ENCODE measurements around the gene CRPPA. TPM values are rescaled to one million over a fixed set of nuclear protein-coding genes. Genes with fewer than 3 reads are reported as not detected.

Gene CRPPA
- total RNA-seq, 1 donor from 2014 or later: 1.3 TPM

DNA sequence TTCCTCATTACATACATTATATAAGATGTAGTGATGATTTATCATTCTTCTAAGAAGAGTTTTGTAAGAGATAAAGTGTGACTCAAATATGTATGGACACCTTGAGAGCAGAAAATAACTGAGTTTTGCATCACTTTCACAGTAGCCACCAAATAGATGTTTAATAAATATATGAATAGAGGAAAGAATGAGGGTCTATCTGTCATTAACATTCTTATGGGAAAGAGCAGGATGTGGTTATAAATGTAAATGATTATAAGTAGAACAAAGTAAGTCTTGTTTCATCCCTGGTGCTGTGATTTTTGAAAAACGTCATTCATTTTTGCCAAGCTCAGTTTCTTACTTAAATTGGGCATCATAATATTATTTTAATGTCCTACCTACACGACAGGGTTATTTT lies 15.0 kb upstream of the CRPPA start:
- intact Hi-C loops (cut with micrococcal nuclease): loop anchor here (10.0 kb wide), 1 partner anchor 62 kb away; no protein-coding TSS in a partner anchor
- Mint-ChIP-seq H3K9me3 (peaks cover 3% of the 10 kb centered on the region), H3K27me3 (peaks cover 1% of the 10 kb centered on the region), H3K36me3 (ENCODE audit: low read depth) (no peaks in the 10 kb centered on the region), H3K4me3 (no peak overlapping the region), H3K27ac (no peak overlapping the region), H3K4me1 (peaks cover 7% of the 10 kb centered on the region)
- DNase-seq: no peak

DNA sequence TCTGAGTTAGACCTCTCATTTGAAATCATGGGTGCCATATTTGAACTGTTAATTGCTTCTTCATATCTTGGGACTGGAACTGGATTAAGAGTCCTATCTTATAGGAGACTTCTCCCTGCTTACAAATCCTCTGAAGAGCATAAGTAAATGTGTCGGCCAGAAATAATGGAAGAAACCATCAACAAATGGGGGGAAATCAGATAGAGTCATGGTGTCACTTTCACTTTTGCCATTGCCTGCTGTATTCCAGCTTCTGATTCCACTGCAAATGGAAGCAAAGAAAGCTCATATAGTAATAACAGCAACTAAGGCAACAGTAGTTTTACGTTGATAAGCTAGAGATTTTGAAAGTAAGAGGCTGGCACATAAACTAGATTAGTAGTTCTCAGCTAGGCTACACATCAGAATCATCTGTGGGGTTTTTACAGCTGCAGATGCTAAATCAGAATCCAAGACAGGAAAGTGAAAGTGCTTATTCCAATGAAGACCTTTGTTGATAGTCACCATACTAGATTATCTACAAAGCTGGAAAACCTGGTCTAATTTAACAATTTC lies 12.3 kb upstream of the CRPPA start:
- no peak for DNase-seq
- H3K27ac Mint-ChIP-seq: no peak overlapping the region
- intact Hi-C loops (cut with micrococcal nuclease): loop anchor here (10.0 kb wide), 1 partner anchor 59 kb away; no protein-coding TSS in a partner anchor
- peaks cover under 1% of the 10 kb centered on the region for H3K27me3 Mint-ChIP-seq
- no peak overlapping the region for H3K4me3 Mint-ChIP-seq
- H3K36me3 Mint-ChIP-seq (ENCODE audit: low read depth): no peaks in the 10 kb centered on the region
- H3K4me1 Mint-ChIP-seq: peaks cover 5% of the 10 kb centered on the region
- no peaks in the 10 kb centered on the region for H3K9me3 Mint-ChIP-seq

DNA sequence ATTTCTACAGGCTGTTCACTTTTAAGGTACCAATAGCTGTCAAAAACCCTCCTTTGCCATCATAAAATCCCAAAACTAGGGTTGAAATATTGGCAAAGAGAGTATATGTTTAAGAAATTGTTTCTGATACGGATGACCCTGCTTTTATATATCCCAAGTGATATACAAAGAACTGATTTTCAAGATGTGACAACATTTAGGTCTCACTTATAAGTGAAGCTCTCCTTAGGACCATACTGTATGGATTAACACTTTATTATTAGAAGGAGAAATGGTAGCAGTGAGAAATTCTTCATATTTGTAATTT lies 11.0 kb upstream of the CRPPA start:
- Mint-ChIP-seq H3K4me1 (peaks cover 5% of the 10 kb centered on the region), H3K9me3 (no peaks in the 10 kb centered on the region), H3K27me3 (peaks cover 3% of the 10 kb centered on the region), H3K36me3 (ENCODE audit: low read depth) (no peaks in the 10 kb centered on the region), H3K27ac (no peak overlapping the region), H3K4me3 (no peak overlapping the region)
- intact Hi-C loops (cut with micrococcal nuclease): loop anchor here (10.0 kb wide), 1 partner anchor 58 kb away; no protein-coding TSS in a partner anchor
- no peak for DNase-seq

DNA sequence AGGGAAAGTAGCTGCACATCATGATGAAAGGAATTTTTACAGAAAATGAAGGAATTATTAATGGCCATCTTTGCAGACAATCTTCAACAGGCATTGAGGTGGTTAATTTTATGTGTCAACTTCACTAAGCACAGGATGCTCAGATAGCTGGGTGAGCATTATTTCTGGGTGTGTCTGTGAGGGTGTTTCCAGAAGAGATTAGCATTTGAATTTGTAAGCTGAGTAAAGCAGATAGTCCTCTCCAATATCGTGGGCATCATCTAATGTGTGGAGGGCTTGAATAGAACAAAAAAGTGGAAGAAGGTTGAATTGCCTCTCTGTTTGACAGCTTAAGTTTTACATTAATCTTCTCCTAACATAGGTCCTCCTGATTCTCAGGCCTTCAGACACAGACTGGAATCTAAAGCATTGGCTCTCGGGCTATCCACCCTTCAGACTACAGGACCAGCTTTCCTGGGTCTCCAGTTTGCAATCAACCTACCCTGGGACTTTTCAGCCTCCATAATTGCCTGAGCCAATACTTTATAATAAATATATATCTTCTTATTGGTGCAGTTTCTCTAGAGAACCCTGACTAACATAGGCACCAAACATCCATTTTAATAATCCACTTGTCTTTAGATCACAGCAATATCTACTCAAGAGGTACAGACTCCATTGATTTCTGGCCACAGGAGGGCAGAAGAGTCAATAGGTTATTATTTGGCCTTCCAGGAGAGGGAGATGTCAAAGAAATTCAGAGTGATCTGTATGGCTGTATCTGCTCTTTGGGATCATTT lies 10.5 kb upstream of the CRPPA start:
- Mint-ChIP-seq H3K9me3 (no peaks in the 10 kb centered on the region), H3K36me3 (ENCODE audit: low read depth) (no peaks in the 10 kb centered on the region), H3K27ac (no peak overlapping the region), H3K27me3 (peaks cover 3% of the 10 kb centered on the region), H3K4me3 (no peak overlapping the region), H3K4me1 (peaks cover 5% of the 10 kb centered on the region)
- intact Hi-C loops (cut with micrococcal nuclease): loop anchor here (1.0 to 10.0 kb wide), 2 partner anchors 57 to 133 kb away; no protein-coding TSS in a partner anchor
- peak; percentile 72 for DNase-seq

DNA sequence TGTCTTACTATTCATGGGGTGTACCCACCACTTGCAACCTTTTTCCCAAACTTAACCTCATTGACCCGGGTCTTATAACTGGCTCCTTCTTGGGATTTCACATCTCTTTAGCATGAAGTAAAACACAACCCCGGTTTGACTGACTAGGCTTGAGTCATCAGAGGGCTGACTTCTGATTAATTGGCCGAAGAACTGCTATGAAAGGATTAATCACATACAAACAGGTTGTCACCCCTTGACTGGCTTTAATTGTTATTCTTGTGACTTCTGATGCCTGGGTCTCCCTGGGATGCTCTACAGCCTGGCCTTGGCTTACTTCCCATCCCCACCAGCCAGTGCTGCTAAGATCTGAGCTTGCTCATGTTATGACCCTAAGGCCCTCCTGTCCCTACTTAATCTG lies 8.8 kb upstream of the CRPPA start:
- H3K27me3 Mint-ChIP-seq: peaks cover 7% of the 10 kb centered on the region
- H3K4me1 Mint-ChIP-seq: peaks cover 5% of the 10 kb centered on the region
- H3K9me3 Mint-ChIP-seq: no peaks in the 10 kb centered on the region
- DNase-seq: no peak
- no peak overlapping the region for H3K4me3 Mint-ChIP-seq
- no peaks in the 10 kb centered on the region for H3K36me3 Mint-ChIP-seq (ENCODE audit: low read depth)
- intact Hi-C loops (cut with micrococcal nuclease): loop anchor here (10.0 kb wide), 1 partner anchor 55 kb away; no protein-coding TSS in a partner anchor
- H3K27ac Mint-ChIP-seq: no peak overlapping the region

DNA sequence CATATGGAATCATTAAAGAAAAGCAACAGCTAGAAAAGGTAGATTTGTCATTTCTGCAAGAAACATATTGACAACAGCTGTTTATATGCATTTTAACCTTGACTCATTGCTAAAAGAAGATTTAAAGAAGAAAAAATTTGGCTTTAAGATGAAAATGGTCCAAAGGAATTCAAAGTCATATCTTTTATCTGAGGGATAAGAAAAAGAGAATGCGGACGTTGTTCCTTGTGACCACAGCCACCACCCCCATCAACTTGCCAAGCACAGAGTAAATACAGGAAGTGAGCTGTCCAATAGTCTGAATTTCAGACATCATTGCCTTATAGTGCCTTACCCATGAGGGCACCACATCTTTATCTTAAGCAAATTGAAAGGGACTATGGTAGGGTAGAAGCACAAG lies 7.3 kb upstream of the CRPPA start:
- no peak for DNase-seq
- Mint-ChIP-seq H3K27me3 (peaks cover 7% of the 10 kb centered on the region), H3K4me3 (no peak overlapping the region), H3K9me3 (no peaks in the 10 kb centered on the region), H3K36me3 (ENCODE audit: low read depth) (no peaks in the 10 kb centered on the region), H3K4me1 (peaks cover 3% of the 10 kb centered on the region), H3K27ac (no peak overlapping the region)
- intact Hi-C loops (cut with micrococcal nuclease): loop anchor here (5.0 kb wide), 1 partner anchor 489 kb away; no protein-coding TSS in a partner anchor

DNA sequence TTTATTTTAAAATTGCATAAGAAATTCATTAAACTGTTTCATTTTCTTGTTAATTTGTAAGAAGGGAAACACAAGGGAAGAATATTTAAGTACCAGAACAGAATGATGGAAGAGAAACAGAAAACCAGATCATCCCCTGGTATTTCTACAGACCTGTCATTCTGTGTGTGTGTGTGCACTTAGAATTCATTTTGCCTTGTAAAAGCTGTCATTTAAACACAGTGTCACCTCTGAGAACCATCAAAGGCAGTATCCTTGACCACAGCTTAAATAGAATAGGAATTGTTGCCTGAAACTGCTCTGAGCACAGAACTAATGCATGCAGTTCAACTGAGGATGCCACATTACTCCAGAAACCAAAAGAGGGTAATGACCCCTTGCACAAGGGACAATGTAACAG lies 6.8 kb upstream of the CRPPA start:
- Mint-ChIP-seq H3K27me3 (peaks cover 7% of the 10 kb centered on the region), H3K4me3 (no peak overlapping the region), H3K27ac (no peak overlapping the region), H3K36me3 (ENCODE audit: low read depth) (no peaks in the 10 kb centered on the region), H3K9me3 (no peaks in the 10 kb centered on the region), H3K4me1 (no peaks in the 10 kb centered on the region)
- intact Hi-C loops (cut with micrococcal nuclease): loop anchor here (5.0 kb wide), 1 partner anchor 489 kb away; no protein-coding TSS in a partner anchor
- DNase-seq: no peak

DNA sequence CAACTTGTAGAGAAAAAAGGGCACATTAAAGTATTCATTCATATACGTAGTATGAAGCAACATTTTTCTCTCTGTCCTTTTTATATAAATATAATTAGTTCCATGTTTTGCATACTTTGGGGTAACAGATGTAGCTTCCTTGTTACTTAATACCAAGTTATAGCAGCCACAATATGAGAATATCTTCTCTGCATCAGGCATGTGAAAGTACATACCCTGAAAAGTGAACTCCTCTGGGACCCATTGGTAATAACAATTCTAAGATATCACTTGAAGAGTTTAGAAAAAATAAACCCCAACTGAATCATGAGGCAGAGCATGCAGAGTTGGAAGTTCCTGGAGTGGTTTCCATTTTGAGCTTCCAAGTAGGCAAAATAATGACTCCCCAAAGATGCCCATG lies 2.4 kb upstream of the CRPPA start:
- Mint-ChIP-seq H3K27me3 (peaks cover 7% of the 10 kb centered on the region), H3K4me3 (no peak overlapping the region), H3K27ac (no peak overlapping the region), H3K4me1 (peaks cover 14% of the 10 kb centered on the region), H3K9me3 (peaks cover under 1% of the 10 kb centered on the region), H3K36me3 (ENCODE audit: low read depth) (no peaks in the 10 kb centered on the region)
- intact Hi-C loops (cut with micrococcal nuclease): loop anchor here (5.0 kb wide), 1 partner anchor 809 kb away; no protein-coding TSS in a partner anchor
- DNase-seq: no peak

- intact Hi-C loops (cut with micrococcal nuclease): loop anchor here (5.0 kb wide), 1 partner anchor 809 kb away; no protein-coding TSS in a partner anchor
- DNase-seq: no peak
- Mint-ChIP-seq H3K27ac (no peak overlapping the region), H3K36me3 (ENCODE audit: low read depth) (peaks cover 2% of the 10 kb centered on the region), H3K27me3 (peaks cover 4% of the 10 kb centered on the region), H3K4me3 (no peak overlapping the region), H3K9me3 (peaks cover 7% of the 10 kb centered on the region), H3K4me1 (peaks cover 14% of the 10 kb centered on the region)
Observed at GRCh38 chr7:16422917-16423316, 1.6 kb upstream of the CRPPA start.

DNA sequence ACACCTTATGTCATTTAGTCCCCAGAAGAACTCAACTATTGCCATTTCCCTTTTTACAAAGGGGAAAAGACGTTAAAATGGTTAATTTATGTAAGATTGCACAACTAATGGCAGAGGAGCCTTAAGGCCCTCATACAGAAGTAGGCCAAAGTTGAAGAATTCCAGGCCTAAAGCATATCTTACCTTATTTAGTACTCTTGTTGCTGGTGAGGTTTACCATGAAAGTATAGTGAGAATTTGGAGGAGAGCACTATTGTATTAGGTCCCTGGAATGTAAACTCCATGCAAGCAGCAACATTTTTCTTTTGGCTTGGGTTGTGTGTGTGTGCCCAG lies 731 bp upstream of the CRPPA start:
- peak overlapping the region; percentile 48 for H3K27ac Mint-ChIP-seq
- peak overlapping the region; percentile 71 for H3K4me3 Mint-ChIP-seq
- peaks cover 4% of the 10 kb centered on the region for H3K27me3 Mint-ChIP-seq
- peaks cover 2% of the 10 kb centered on the region for H3K36me3 Mint-ChIP-seq (ENCODE audit: low read depth)
- peaks cover 14% of the 10 kb centered on the region for H3K4me1 Mint-ChIP-seq
- intact Hi-C loops (cut with micrococcal nuclease): loop anchor here (5.0 kb wide), 1 partner anchor 810 kb away; no protein-coding TSS in a partner anchor
- DNase-seq: no peak
- peaks cover 8% of the 10 kb centered on the region for H3K9me3 Mint-ChIP-seq

GRCh38 chr7:16420649-16421332 lies 547 bp downstream of the CRPPA start:
- intact Hi-C loops (cut with micrococcal nuclease): loop anchor here (1.0 to 5.0 kb wide), 3 partner anchors 225 to 880 kb away; partner anchors contain the start of gene ANKMY2
- H3K4me1 Mint-ChIP-seq: peaks cover 18% of the 10 kb centered on the region
- peaks cover 11% of the 10 kb centered on the region for H3K9me3 Mint-ChIP-seq
- H3K27ac Mint-ChIP-seq: peak overlapping the region; percentile 98
- peak overlapping the region; percentile 89 for H3K4me3 Mint-ChIP-seq
- peak; percentile 95 for DNase-seq
- H3K27me3 Mint-ChIP-seq: peaks cover 3% of the 10 kb centered on the region
- H3K36me3 Mint-ChIP-seq (ENCODE audit: low read depth): peaks cover 2% of the 10 kb centered on the region

- Mint-ChIP-seq H3K9me3 (peaks cover 11% of the 10 kb centered on the region), H3K4me1 (peaks cover 18% of the 10 kb centered on the region), H3K4me3 (peak overlapping the region; percentile 89), H3K27ac (peak overlapping the region; percentile 98), H3K27me3 (no peaks in the 10 kb centered on the region), H3K36me3 (ENCODE audit: low read depth) (peaks cover 2% of the 10 kb centered on the region)
- DNase-seq: no peak
- intact Hi-C loops (cut with micrococcal nuclease): loop anchor here (1.0 to 5.0 kb wide), 3 partner anchors 225 to 881 kb away; partner anchors contain the start of gene ANKMY2
Observed at GRCh38 chr7:16420329-16420648, 1.0 kb downstream of the CRPPA start.

- DNase-seq: no peak
- peak overlapping the region; percentile 98 for H3K27ac Mint-ChIP-seq
Observed at GRCh38 chr7:16419859-16420258, 1.5 kb downstream of the CRPPA start.

DNA sequence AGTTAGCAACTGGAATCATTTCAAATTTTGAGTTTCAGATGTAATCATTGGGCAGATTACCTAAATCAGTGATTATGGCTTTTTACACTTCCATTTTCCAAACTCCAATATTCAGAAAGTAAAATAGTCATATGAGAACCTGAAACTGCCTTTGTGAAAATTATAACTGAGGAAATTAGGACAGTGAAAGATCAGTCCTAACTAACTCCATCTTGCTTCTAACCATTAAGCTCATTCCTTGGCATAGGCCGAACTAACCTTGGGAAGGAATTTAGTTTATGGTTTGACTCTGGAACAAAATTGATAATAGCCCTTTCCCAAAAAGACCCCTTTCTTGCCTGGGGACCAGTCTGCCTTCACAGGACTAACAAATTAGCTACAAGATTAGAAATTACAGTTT lies 2.2 kb downstream of the CRPPA start:
- peaks cover 18% of the 10 kb centered on the region for H3K4me1 Mint-ChIP-seq
- intact Hi-C loops (cut with micrococcal nuclease): no loop called here
- H3K27ac Mint-ChIP-seq: no peak overlapping the region
- peaks cover 11% of the 10 kb centered on the region for H3K9me3 Mint-ChIP-seq
- H3K27me3 Mint-ChIP-seq: peaks cover 2% of the 10 kb centered on the region
- peak overlapping the region; percentile 18 for H3K4me3 Mint-ChIP-seq
- H3K36me3 Mint-ChIP-seq (ENCODE audit: low read depth): peaks cover 2% of the 10 kb centered on the region
- no peak for DNase-seq

More at GRCh38 chr7:16419859-16420258, 1.5 kb downstream of the CRPPA start:
- Mint-ChIP-seq H3K27me3 (no peaks in the 10 kb centered on the region), H3K4me1 (peaks cover 18% of the 10 kb centered on the region), H3K36me3 (ENCODE audit: low read depth) (peaks cover 2% of the 10 kb centered on the region), H3K4me3 (peak overlapping the region; percentile 89), H3K9me3 (peaks cover 11% of the 10 kb centered on the region)
- intact Hi-C loops (cut with micrococcal nuclease): loop anchor here (1.0 to 5.0 kb wide), 3 partner anchors 225 to 881 kb away; partner anchors contain the start of gene ANKMY2

Data from activated CD4-positive, alpha-beta T cell treated with anti-CD3 and anti-CD28 coated beads, Interleukin-2, amount 10 ng/mL, durations not matched to agents 24 days and 14 days (primary cell).